ENCODE measurements around the gene LRRC9. TPM values are rescaled to one million over a fixed set of nuclear protein-coding genes. Genes with fewer than 3 reads are reported as not detected.

Gene LRRC9
- total and polyA plus RNA-seq, 10 of the 15 experiments (the other 5 are each of a cell fraction or from before 2014, with no cell fraction given) = not detected

GRCh38 chr14:59904184-59904583, 15.8 kb upstream of the LRRC9 start:
- in situ Hi-C loops (cut with MboI) (no loop called here), intact Hi-C loops (cut with micrococcal nuclease; ENCODE audit: unreplicated experiment) (no loop called here)
- no peak overlapping the region for H2AFZ ChIP-seq (ENCODE audit: control insufficient read depth, low read depth, low read length)
- SMC1A ChIA-PET (ENCODE audit: uncharacterized antibody, unreplicated experiment) = interaction anchor here (1.1 kb wide), 1 partner anchor 199 kb away, joined by 3 read pairs; no protein-coding TSS in a partner anchor
- no peaks in the 10 kb centered on the region for H4K20me1 ChIP-seq (ENCODE audit: control insufficient read depth, insufficient read depth)
- 24% methylated on average over 2 of the region's 2 CpGs for WGBS (ENCODE audit: insufficient coverage, insufficient replicate concordance, low lambda C conversion rate, missing lambda C conversion rate)
- TF ChIP-seq TCF12 (IDR thresholded peaks at IDR 0.05; ENCODE audit: low read depth, low read length) = no peak
- TF ChIP-seq CUX1 (IDR thresholded peaks at IDR 0.05; ENCODE audit: insufficient replicate concordance, low read depth, low read length) = no peak
- TF ChIP-seq ZNF217 (IDR thresholded peaks at IDR 0.05) = no peak
- TF ChIP-seq SMARCA5 (IDR thresholded peaks at IDR 0.05) = no peak
- no peak for TF ChIP-seq TCF3 (IDR thresholded peaks at IDR 0.05; ENCODE audit: borderline replicate concordance, insufficient read depth, low read depth, low read length)
- TF ChIP-seq NFIC (IDR thresholded peaks at IDR 0.05; ENCODE audit: low read depth, low read length) = no peak
- no peak for TF ChIP-seq RFX5 (IDR thresholded peaks at IDR 0.05; ENCODE audit: low read depth, low read length)
- no peak for TF ChIP-seq PAX5 (IDR thresholded peaks at IDR 0.05; ENCODE audit: borderline replicate concordance, low read depth, low read length)
- no peak for TF ChIP-seq RAD51 (IDR thresholded peaks at IDR 0.05)
- no peak for TF ChIP-seq MTA2 (IDR thresholded peaks at IDR 0.05; ENCODE audit: low read depth)
- TF ChIP-seq SPI1 (IDR thresholded peaks at IDR 0.05; ENCODE audit: borderline replicate concordance, insufficient read depth, low read depth, low read length) = no peak
- TF ChIP-seq HCFC1 (IDR thresholded peaks at IDR 0.05; ENCODE audit: low read length) = no peak
- TF ChIP-seq BCL3 (IDR thresholded peaks at IDR 0.05; ENCODE audit: borderline replicate concordance, insufficient read depth, low read depth, low read length, poor library complexity, severe bottlenecking) = no peak
- no peak for TF ChIP-seq ZSCAN29 (IDR thresholded peaks at IDR 0.05)
- TF ChIP-seq RUNX3 (IDR thresholded peaks at IDR 0.05; ENCODE audit: low read length) = no peak
- TF ChIP-seq REST (IDR thresholded peaks at IDR 0.05; ENCODE audit: low read depth, low read length) = no peak
- no peak for TF ChIP-seq HDGF (IDR thresholded peaks at IDR 0.05)
- DNase-seq (ENCODE audit: low read depth, low spot score) = no peak
- CTCF ChIA-PET = interaction anchor here (0.8 kb wide), 1 partner anchor 14 kb away, joined by 3 read pairs; no protein-coding TSS in a partner anchor
- ATAC-seq = no peak
- POLR2A ChIA-PET = no interaction called here
- H3K79me2 ChIP-seq (ENCODE audit: control insufficient read depth, insufficient read depth, low read length) = no peaks in the 10 kb centered on the region
- BruUV-seq (replicated peaks) = no TSS peak
- FAIRE-seq = no peak
- no peaks in the 10 kb centered on the region for H3K4me1 ChIP-seq (ENCODE audit: control insufficient read depth, insufficient read depth, low read length)
- H3K27me3 ChIP-seq (replicated peaks in 1 of 2; ENCODE audit: control insufficient read depth in 2 of 2, insufficient read depth in 2 of 2, low read length in 1 of 2) = no peaks in the 10 kb centered on the region; a peak in 1 of 4 replicates
- H3K4me2 ChIP-seq (ENCODE audit: control insufficient read depth, insufficient read depth) = no peak overlapping the region
- H3K4me3 ChIP-seq = no peak overlapping the region
- RAD21 ChIA-PET (ENCODE audit: unreplicated experiment) = no interaction called here
- no peak overlapping the region for H3K27ac ChIP-seq (ENCODE audit: control insufficient read depth, insufficient read depth)
- H3K9ac ChIP-seq (ENCODE audit: control insufficient read depth, insufficient read depth, low read length) = no peak overlapping the region
- no peaks in the 10 kb centered on the region for H3K36me3 ChIP-seq (ENCODE audit: control insufficient read depth in 2 of 2, insufficient read depth in 2 of 2, low read length in 1 of 2)
- H3K9me3 ChIP-seq (replicated peaks; ENCODE audit: control insufficient read depth, insufficient read depth, low read length) = no peaks in the 10 kb centered on the region
